Peyer's patch (tissue), 4 donors: ENCODE results near the gene TMEM256. TPM values are rescaled to one million over a fixed set of nuclear protein-coding genes. Genes with fewer than 3 reads are reported as not detected.
A peak's percentile ranks its signal among the peaks of the same experiment; 100 is the strongest.

ENCODE experiments used
- DNase-seq, 3 donors: peaks; one replicate each; pipeline ENCODE4 v3.0.0-alpha.2; 2017 to 2019
- H3K27ac ChIP-seq, 4 donors: fragments of 200-600 bp; sonication (generic); one replicate each; pipeline ENCODE4 v1.5.1; 2016 to 2019
- H3K27me3 ChIP-seq, 2 donors: fragments of 200-600 bp; sonication (generic); one replicate each; pipeline ENCODE4 v1.5.1; 2019
- H3K36me3 ChIP-seq, 3 donors: fragments of 200-600 bp; sonication (generic); one replicate each; pipeline ENCODE4 v1.5.1; 2016 to 2019
- H3K4me1 ChIP-seq, 4 donors: fragments of 200-600 bp; sonication (generic); one replicate each; pipeline ENCODE4 v1.5.1; 2016 to 2019
- H3K4me3 ChIP-seq, 4 donors: fragments of 200-600 bp; sonication (generic); 1 replicate in 3 of 4; 2 replicates in 1 of 4; pipeline ENCODE4 v1.5.1; 2016 to 2019; ENCODE audit warnings: mild to moderate bottlenecking in 1 of 4
- H3K9me3 ChIP-seq, 4 donors: fragments of 200-600 bp; sonication (generic); one replicate each; pipeline ENCODE4 v1.5.1; 2016 to 2019; ENCODE audit warnings: mild to moderate bottlenecking in 1 of 4
- CTCF ChIP-seq, 6 experiments: fragments of 450-650 bp in 4 of 6; fragments of 200-600 bp in 2 of 6; sonication (generic) in 1 of 6; IDR thresholded peaks; one replicate each; pipeline ENCODE4 v1.5.1; 2017 to 2019; ENCODE audit warnings: antibody characterized with exemption in 6 of 6, mild to moderate bottlenecking in 3 of 6, moderate library complexity in 1 of 6
- POLR2A ChIP-seq, 2 donors: fragments of 450-650 bp; IDR thresholded peaks; one replicate each; pipeline ENCODE4 v1.5.1; 2017; ENCODE audit warnings: antibody characterized with exemption in 2 of 2, mild to moderate bottlenecking in 2 of 2, moderate library complexity in 2 of 2
- total RNA-seq, 4 donors: library from RNA; depleted of rRNA; stranded (reverse); fragments of >200 nt; gene quantifications; one replicate each; pipeline ENCODE4 v1.1.0, GENCODE V29; 2016

The TMEM256 gene
- total RNA-seq, 4 donors from 2014 or later = 37.1 to 334 (median 126) TPM

GRCh38 chr17:7389924-7390910 lies 13.7 kb downstream of the TMEM256 start:
- peaks cover 0 to 15% (median 6%) of the 10 kb centered on the region in 4 donors for H3K4me1 ChIP-seq
- no peak for TF ChIP-seq CTCF (IDR thresholded peaks at IDR 0.05)
- TF ChIP-seq POLR2A (IDR thresholded peaks at IDR 0.05) = no peak
- DNase-seq = no peak

GRCh38 chr17:7388856-7389255 lies 15.0 kb downstream of the TMEM256 start:
- no peak for TF ChIP-seq POLR2A (IDR thresholded peaks at IDR 0.05)
- no peak for TF ChIP-seq CTCF (IDR thresholded peaks at IDR 0.05)
- Histone ChIP-seq H3K27ac (no peak overlapping the region), H3K4me3 (no peak overlapping the region), H3K36me3 (peaks cover 0 to 46% (median 0%) of the 10 kb centered on the region in 3 donors), H3K4me1 (peaks cover 0 to 15% (median 6%) of the 10 kb centered on the region in 4 donors), H3K27me3 (no peaks in the 10 kb centered on the region), H3K9me3 (no peaks in the 10 kb centered on the region)
- DNase-seq = no peak

More at GRCh38 chr17:7389924-7390910, 13.7 kb downstream of the TMEM256 start:
- H3K27ac ChIP-seq = no peak overlapping the region
- H3K27me3 ChIP-seq = no peaks in the 10 kb centered on the region
- no peak overlapping the region for H3K4me3 ChIP-seq
- H3K36me3 ChIP-seq = peaks cover 0 to 46% (median 0%) of the 10 kb centered on the region in 3 donors
- H3K9me3 ChIP-seq = no peaks in the 10 kb centered on the region

GRCh38 chr17:7384489-7385081 lies 19.3 kb downstream of the TMEM256 start:
- no peak for DNase-seq
- Histone ChIP-seq H3K9me3 (no peaks in the 10 kb centered on the region), H3K4me1 (peaks cover 0 to 17% (median 7%) of the 10 kb centered on the region in 4 donors), H3K27ac (peak overlapping the region; percentile 61 to 87 (median 74)), H3K27me3 (no peaks in the 10 kb centered on the region), H3K4me3 (peak overlapping the region; percentile 46 to 61 (median 51)), H3K36me3 (peaks cover 0 to 28% (median 0%) of the 10 kb centered on the region in 3 donors)
- TF ChIP-seq POLR2A (IDR thresholded peaks at IDR 0.05) = no peak
- TF ChIP-seq CTCF (IDR thresholded peaks at IDR 0.05) = no peak

- H3K36me3 ChIP-seq = peaks cover 0 to 23% (median 0%) of the 10 kb centered on the region in 3 donors
- DNase-seq = peak; percentile 60 to 83 (median 75)
- peak overlapping the region; percentile 61 to 87 (median 74) for H3K27ac ChIP-seq
These were observed 20.0 kb downstream of the TMEM256 start for GRCh38 chr17:7383742-7384488.

More at GRCh38 chr17:7383742-7384488, 20.0 kb downstream of the TMEM256 start:
- Histone ChIP-seq H3K27me3 (no peaks in the 10 kb centered on the region), H3K9me3 (no peaks in the 10 kb centered on the region), H3K4me1 (peaks cover 0 to 17% (median 7%) of the 10 kb centered on the region in 4 donors), H3K4me3 (peak overlapping the region; percentile 46 to 61 (median 51))
- TF ChIP-seq POLR2A (IDR thresholded peaks at IDR 0.05) (peak in 1 of 2 donors; percentile 37), CTCF (IDR thresholded peaks at IDR 0.05) (no peak)
